WTC11 (cell line): ENCODE results near the gene ELF3.

Experiments used
- FOXP1 ChIP-seq: sonication (generic); formaldehyde crosslinking; IDR thresholded peaks from 2 replicates; pipeline ENCODE4 v1.8.0; 2022; ENCODE audit warnings: missing genetic modification reagents, mild to moderate bottlenecking, moderate library complexity, borderline replicate concordance
- NR1H2 ChIP-seq: sonication (generic); formaldehyde crosslinking; IDR thresholded peaks from 2 replicates; pipeline ENCODE4 v1.9.0; 2021; ENCODE audit warnings: mild to moderate bottlenecking, moderate library complexity, missing genetic modification reagents
- ZNF416 ChIP-seq: fragments of 250-450 bp; sonication (Bioruptor Pico); IDR thresholded peaks from 2 replicates; pipeline ENCODE4 v1.9.0; 2021; ENCODE audit warnings: mild to moderate bottlenecking, inconsistent platforms
- TF ChIP-seq, protein P1 (sequence below): fragments of 200-600 bp; IDR thresholded peaks from 2 replicates; pipeline ENCODE4 v1.8.0; 2022; ENCODE audit warnings: antibody characterized with exemption

DNA sequence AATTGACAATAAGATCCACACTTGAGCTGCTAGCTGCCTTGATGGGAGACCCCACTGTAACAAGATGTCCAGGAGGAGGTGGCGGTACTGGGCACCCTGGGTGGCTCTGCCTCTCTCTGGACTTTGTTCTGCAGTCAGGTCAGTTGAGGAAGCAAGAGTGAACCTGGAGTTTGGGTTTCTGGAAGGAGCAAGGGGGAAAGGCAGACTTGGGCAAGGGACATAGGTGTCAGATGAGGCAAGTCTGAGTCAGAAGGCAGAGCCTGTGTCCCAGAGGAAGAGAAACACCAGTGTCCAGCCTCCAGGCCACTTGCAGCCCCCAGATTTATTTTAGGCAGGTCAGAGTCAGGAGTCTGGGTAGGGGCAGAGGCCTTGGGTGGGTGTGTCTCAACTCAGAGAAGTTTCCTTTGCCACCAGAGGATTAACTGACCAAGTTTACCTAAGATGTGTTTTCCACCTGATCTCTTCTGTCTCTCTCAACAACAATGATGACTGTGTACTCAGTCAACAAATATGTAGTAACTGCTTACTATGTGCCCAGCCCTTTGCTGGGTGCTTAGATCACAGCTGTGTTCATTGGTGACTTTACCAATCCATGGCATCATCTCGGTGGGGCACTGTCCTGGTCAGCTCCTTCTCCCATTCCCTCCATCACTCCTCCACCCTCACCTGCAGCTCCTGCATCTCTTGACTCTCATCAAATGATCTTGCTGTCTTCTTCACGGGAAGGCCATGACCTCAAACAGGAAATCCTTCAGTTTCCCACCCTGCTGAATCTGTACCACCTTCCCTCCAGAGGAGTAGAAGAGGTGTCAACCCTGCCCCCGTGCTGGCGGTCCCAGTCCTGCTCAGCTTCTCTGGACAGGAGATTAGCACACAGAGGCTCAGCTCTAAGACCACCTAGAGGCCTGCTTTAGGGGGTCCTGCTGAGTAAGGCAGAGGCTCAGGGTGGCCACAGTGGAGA lies 36.6 kb downstream of the ELF3 start:
- TF ChIP-seq, protein P1, sequence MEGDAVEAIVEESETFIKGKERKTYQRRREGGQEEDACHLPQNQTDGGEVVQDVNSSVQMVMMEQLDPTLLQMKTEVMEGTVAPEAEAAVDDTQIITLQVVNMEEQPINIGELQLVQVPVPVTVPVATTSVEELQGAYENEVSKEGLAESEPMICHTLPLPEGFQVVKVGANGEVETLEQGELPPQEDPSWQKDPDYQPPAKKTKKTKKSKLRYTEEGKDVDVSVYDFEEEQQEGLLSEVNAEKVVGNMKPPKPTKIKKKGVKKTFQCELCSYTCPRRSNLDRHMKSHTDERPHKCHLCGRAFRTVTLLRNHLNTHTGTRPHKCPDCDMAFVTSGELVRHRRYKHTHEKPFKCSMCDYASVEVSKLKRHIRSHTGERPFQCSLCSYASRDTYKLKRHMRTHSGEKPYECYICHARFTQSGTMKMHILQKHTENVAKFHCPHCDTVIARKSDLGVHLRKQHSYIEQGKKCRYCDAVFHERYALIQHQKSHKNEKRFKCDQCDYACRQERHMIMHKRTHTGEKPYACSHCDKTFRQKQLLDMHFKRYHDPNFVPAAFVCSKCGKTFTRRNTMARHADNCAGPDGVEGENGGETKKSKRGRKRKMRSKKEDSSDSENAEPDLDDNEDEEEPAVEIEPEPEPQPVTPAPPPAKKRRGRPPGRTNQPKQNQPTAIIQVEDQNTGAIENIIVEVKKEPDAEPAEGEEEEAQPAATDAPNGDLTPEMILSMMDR, result no peak
- no peak for TF ChIP-seq NR1H2 (CRISPR knock-in tag)
- TF ChIP-seq FOXP1, result no peak
- TF ChIP-seq ZNF416 (CRISPR knock-in tag), result no peak
